WI38 (cell line): ENCODE results near the gene A1BG.

Experiments
- H3K4me3 ChIP-seq: 2 replicates; pipeline ENCODE4 v1.5.1; 2011; ENCODE audit warnings: low read depth, mild to moderate bottlenecking, control low read depth, low read length
- TF ChIP-seq, protein P1 (sequence below): IDR thresholded peaks from 2 replicates; pipeline ENCODE4 v1.5.1; 2012; ENCODE audit warnings: low read depth, mild to moderate bottlenecking, control low read depth, low read length

Gene A1BG

DNA sequence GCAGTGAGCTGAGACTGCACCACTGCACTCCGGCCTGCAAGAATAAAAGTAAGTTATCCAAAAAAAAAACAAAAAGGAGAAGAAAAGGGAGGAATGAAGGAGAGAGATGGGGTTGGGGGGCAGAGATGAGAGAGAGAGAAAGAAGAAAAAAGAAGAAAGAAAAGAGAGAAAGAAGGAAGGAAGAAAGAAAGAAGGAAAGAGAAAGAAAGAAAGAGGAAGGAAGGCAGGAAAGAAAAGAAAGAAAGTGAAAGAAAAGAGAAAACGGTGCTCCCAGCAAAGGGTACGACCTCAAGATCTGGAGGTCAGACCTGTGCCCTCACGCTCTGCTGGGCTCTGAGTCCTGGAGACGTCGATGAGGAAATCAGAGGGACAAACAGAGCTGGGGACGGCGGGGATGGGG is 3.7 kb downstream of the A1BG start:
- no peak overlapping the region for H3K4me3 ChIP-seq
- TF ChIP-seq, protein P1, sequence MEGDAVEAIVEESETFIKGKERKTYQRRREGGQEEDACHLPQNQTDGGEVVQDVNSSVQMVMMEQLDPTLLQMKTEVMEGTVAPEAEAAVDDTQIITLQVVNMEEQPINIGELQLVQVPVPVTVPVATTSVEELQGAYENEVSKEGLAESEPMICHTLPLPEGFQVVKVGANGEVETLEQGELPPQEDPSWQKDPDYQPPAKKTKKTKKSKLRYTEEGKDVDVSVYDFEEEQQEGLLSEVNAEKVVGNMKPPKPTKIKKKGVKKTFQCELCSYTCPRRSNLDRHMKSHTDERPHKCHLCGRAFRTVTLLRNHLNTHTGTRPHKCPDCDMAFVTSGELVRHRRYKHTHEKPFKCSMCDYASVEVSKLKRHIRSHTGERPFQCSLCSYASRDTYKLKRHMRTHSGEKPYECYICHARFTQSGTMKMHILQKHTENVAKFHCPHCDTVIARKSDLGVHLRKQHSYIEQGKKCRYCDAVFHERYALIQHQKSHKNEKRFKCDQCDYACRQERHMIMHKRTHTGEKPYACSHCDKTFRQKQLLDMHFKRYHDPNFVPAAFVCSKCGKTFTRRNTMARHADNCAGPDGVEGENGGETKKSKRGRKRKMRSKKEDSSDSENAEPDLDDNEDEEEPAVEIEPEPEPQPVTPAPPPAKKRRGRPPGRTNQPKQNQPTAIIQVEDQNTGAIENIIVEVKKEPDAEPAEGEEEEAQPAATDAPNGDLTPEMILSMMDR, result no peak

DNA sequence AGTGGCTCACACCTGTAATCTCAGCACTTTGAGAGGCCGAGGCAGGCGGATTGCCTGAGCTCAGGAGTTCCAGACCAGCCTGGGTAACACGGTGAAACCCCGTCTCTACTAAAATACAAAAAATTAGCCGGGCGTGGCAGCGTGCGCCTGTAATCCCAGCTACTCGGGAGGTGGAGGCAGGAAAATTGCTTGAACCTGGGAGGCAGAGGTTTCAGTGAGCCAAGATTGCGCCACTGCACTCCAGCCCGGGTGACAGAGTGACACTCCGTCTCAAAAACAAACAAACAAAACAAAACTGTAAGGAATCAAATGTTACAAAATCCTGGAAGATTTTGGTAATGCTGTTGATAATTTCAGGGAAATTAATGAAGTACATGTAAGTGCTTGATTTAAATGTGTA is 5.2 kb downstream of the A1BG start:
- H3K4me3 ChIP-seq, result peak overlapping the region; percentile 87

GRCh38 chr19:58346961-58347929 is 6.0 kb downstream of the A1BG start:
- TF ChIP-seq, protein P1, result no peak
- peak overlapping the region; percentile 87 for H3K4me3 ChIP-seq

GRCh38 chr19:58345558-58345957 is 7.7 kb downstream of the A1BG start:
- TF ChIP-seq, protein P1, result no peak

GRCh38 chr19:58338825-58339558 is 14.3 kb downstream of the A1BG start:
- H3K4me3 ChIP-seq, result no peak overlapping the region
- TF ChIP-seq, protein P1, result no peak

More at GRCh38 chr19:58345558-58345957, 7.7 kb downstream of the A1BG start:
- no peak overlapping the region for H3K4me3 ChIP-seq

DNA sequence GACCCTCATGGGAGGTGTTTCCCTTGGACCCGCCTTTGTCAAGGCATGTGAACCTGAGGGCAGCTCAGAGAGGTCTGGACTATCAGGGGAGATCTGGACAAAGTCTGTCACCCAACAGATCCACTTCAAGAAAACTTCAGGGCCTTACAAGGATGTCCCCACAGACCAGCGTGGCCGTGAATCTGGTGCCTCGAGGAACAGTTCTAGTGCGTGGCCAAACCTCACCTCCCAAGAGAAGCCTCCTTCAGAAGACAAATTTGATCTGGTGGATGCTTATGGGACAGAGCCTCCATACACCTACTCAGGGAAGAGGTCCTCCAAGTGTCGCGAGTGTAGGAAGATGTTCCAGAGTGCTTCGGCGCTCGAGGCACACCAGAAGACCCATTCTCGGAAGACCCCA is 15.0 kb downstream of the A1BG start:
- no peak overlapping the region for H3K4me3 ChIP-seq
- TF ChIP-seq, protein P1, result no peak

- H3K4me3 ChIP-seq, result no peak overlapping the region
- TF ChIP-seq, protein P1, result no peak
These were observed 16.5 kb downstream of the A1BG start for GRCh38 chr19:58336820-58337219.
